Fibroblast of lung (primary cell): ENCODE results near the gene POTEF. TPM values are rescaled to one million over a fixed set of nuclear protein-coding genes. Genes with fewer than 3 reads are reported as not detected.
A peak's percentile ranks its signal among the peaks of the same experiment; 100 is the strongest.
"Not testable (repeated sequence)": the region's sequence is repeated elsewhere in the genome, so short reads cannot be mapped to it uniquely, and the experiment has no call there.

Experiments used
- DNase-seq, 2 donors: peaks; one replicate each; pipeline versions ENCODE4 v3.0.0 to v3.0.0-alpha.2; 2010; ENCODE audit warnings: low read depth in 2 of 2
- H2AFZ ChIP-seq: 2 replicates; pipeline ENCODE4 v1.5.1; 2012; ENCODE audit warnings: low read length, control low read depth, inconsistent platforms
- H3K27ac ChIP-seq: 2 replicates; pipeline ENCODE4 v1.5.1; 2011; ENCODE audit warnings: low read length, control low read depth; ENCODE audit not compliant: insufficient read depth
- H3K27me3 ChIP-seq: 2 replicates; pipeline ENCODE4 v1.5.1; 2011; ENCODE audit warnings: mild to moderate bottlenecking, low read length; ENCODE audit not compliant: control insufficient read depth, insufficient read depth
- H3K36me3 ChIP-seq: 2 replicates; pipeline ENCODE4 v1.5.1; 2011; ENCODE audit warnings: low read length; ENCODE audit not compliant: control insufficient read depth, insufficient read depth
- H3K4me1 ChIP-seq: 2 replicates; pipeline ENCODE4 v1.5.1; 2011; ENCODE audit warnings: low read length; ENCODE audit not compliant: control insufficient read depth, insufficient read depth; ENCODE audit errors: extremely low read depth
- H3K4me2 ChIP-seq: 2 replicates; pipeline ENCODE4 v1.5.1; 2011; ENCODE audit warnings: low read length, control low read depth; ENCODE audit not compliant: insufficient read depth; ENCODE audit errors: extremely low read depth
- H3K4me3 ChIP-seq, 4 experiments: fragments of 200-600 bp in 1 of 4; sonication (generic) in 1 of 4; replicated peaks in 1 of 4; 2 replicates each; pipeline ENCODE4 v1.5.1; 2011 to 2016; ENCODE audit warnings: low read length in 4 of 4, low read depth in 3 of 4, mild to moderate bottlenecking in 3 of 4, control low read depth in 2 of 4, inconsistent platforms in 1 of 4, mixed read lengths in 1 of 4; ENCODE audit not compliant: insufficient read depth in 1 of 4; ENCODE audit errors: control extremely low read depth in 1 of 4
- H3K79me2 ChIP-seq: 2 replicates; pipeline ENCODE4 v1.5.1; 2012; ENCODE audit warnings: mild to moderate bottlenecking, low read length, inconsistent platforms; ENCODE audit not compliant: control insufficient read depth, insufficient read depth
- H3K9ac ChIP-seq: 2 replicates; pipeline ENCODE4 v1.5.1; 2011; ENCODE audit warnings: mild to moderate bottlenecking, low read length, control low read depth; ENCODE audit not compliant: insufficient read depth
- H3K9me3 ChIP-seq: 2 replicates; pipeline ENCODE4 v1.5.1; 2012; ENCODE audit warnings: low read depth, low read length; ENCODE audit not compliant: control insufficient read depth, insufficient read depth
- H4K20me1 ChIP-seq: 2 replicates; pipeline ENCODE4 v1.5.1; 2011; ENCODE audit warnings: low read length; ENCODE audit not compliant: control insufficient read depth, insufficient read depth; ENCODE audit errors: extremely low read depth
- CTCF ChIP-seq, 2 donors: IDR thresholded peaks in 1 of 2; conservative IDR thresholded peaks in 1 of 2; 1 replicate in 1 of 2; 2 replicates in 1 of 2; pipeline ENCODE4 v1.5.1; 2011 to 2012; ENCODE audit warnings: low read length in 2 of 2, control low read depth in 1 of 2, inconsistent platforms in 1 of 2, low read depth in 1 of 2, mild to moderate bottlenecking in 1 of 2
- EZH2 ChIP-seq: IDR thresholded peaks from 2 replicates; pipeline ENCODE4 v1.5.1; 2012; ENCODE audit warnings: low read length, control low read depth, mild to moderate bottlenecking; ENCODE audit errors: missing control alignments
- polyA plus RNA-seq, 2 donors: library from polyadenylated mRNA; depleted of rRNA in 1 of 2; stranded (reverse) in 1 of 2; unstranded in 1 of 2; fragments of >200 nt; gene quantifications; 2 replicates each; pipeline ENCODE4 v1.2.1, GENCODE V29; 2011 to 2012; ENCODE audit warnings: missing spikeins in 1 of 2
- total RNA-seq: library from RNA; depleted of rRNA; stranded (reverse); fragments of >200 nt; gene quantifications from 2 replicates; pipeline ENCODE4 v1.2.1, GENCODE V29; 2014

The POTEF gene
- total and polyA plus RNA-seq, 2 donors (not counting 1 experiment from before 2014, with no cell fraction given) = not detected

DNA sequence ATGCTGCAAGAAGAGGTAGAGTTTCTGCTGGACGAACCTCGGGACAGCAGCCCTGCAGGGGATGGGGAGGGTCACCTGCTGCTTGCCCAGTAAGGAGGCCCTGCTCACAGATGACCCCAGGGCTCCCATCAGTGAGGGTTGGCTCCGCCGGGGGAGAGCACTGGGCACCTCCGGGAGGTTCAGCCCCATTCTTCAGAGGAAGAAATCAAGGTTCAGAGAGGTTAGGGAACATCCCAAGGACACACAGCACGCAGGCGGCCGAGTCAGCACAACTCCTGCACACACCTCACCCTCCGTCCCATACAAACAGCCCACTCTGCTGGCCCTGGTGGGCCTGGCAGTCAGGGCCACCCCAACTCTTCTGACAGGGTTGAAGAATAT is 27.6 kb upstream of the POTEF start:
- DNase-seq = no peak
- Histone ChIP-seq H3K27me3 (no peaks in the 10 kb centered on the region), H3K79me2 (no peaks in the 10 kb centered on the region), H3K9me3 (no peaks in the 10 kb centered on the region), H3K36me3 (peaks cover 7% of the 10 kb centered on the region), H4K20me1 (no peaks in the 10 kb centered on the region), H3K27ac (no peak overlapping the region), H3K4me1 (no peaks in the 10 kb centered on the region), H3K9ac (no peak overlapping the region), H3K4me3 (no peak overlapping the region), H2AFZ (no peak overlapping the region), H3K4me2 (no peak overlapping the region)
- TF ChIP-seq EZH2 = no peak
- TF ChIP-seq CTCF (conservative IDR thresholded peaks at IDR 0.05 in 1 of 2, IDR thresholded peaks at IDR 0.05 in 1 of 2; ENCODE audit: low read depth in 1 of 2, low read length in 2 of 2) = no peak

DNA sequence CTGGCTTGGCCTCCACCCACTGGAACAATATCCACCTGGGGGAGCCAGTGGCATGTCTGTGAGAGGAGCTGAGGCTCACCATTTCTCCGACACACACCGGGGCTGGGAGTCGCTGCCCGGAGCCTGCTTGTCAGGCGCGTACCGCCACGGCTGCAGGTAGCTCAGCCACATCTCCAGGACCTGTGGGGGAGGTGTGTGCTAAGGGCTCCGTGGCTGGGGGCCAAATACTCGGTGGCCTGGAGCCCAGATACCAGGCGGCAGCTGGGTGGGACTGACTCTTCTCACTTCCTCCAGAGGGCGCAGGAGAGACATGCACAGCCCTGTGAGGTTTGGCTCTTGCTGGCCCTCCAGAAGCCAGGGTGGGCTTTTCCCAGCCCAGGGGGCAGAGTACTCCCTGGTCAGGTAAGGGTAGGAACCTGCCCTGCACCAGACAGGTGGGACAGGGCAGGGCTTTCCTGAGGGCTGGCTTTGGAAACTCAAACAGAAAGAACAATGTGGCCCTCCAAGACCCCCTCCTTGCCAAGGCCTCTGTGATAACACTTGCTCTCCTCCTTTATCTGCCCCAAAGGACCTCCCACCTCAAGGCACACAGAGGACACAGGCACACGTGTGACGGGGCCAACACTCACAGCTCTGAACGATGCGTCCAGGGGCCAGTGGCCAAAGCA is 27.1 kb upstream of the POTEF start:
- TF ChIP-seq CTCF (conservative IDR thresholded peaks at IDR 0.05 in 1 of 2, IDR thresholded peaks at IDR 0.05 in 1 of 2; ENCODE audit: low read depth in 1 of 2, low read length in 2 of 2) = peak; percentile 28 to 52
- H4K20me1 ChIP-seq = not testable (repeated sequence)

GRCh38 chr2:130154773-130155765 is 26.0 kb upstream of the POTEF start:
- no peak overlapping the region for H3K27ac ChIP-seq
- H3K27me3 ChIP-seq = no peaks in the 10 kb centered on the region
- no peaks in the 10 kb centered on the region for H3K79me2 ChIP-seq
- no peaks in the 10 kb centered on the region for H3K4me1 ChIP-seq
- no peak overlapping the region for H3K9ac ChIP-seq
- H4K20me1 ChIP-seq = no peaks in the 10 kb centered on the region
- H2AFZ ChIP-seq = no peak overlapping the region
- H3K36me3 ChIP-seq = peaks cover 7% of the 10 kb centered on the region
- H3K4me3 ChIP-seq = no peak overlapping the region
- DNase-seq = no peak
- H3K4me2 ChIP-seq = no peak overlapping the region
- no peaks in the 10 kb centered on the region for H3K9me3 ChIP-seq
- no peak for TF ChIP-seq EZH2
- no peak for TF ChIP-seq CTCF (conservative IDR thresholded peaks at IDR 0.05 in 1 of 2, IDR thresholded peaks at IDR 0.05 in 1 of 2; ENCODE audit: low read depth in 1 of 2, low read length in 2 of 2)

More for the DNA sequence above, 27.1 kb upstream of the POTEF start:
- not testable (repeated sequence) for H3K27ac ChIP-seq, H3K4me1 ChIP-seq, H3K9ac ChIP-seq, H2AFZ ChIP-seq, H3K79me2 ChIP-seq, H3K36me3 ChIP-seq, H3K9me3 ChIP-seq, H3K4me3 ChIP-seq, H3K4me2 ChIP-seq, H3K27me3 ChIP-seq
- DNase-seq = peak; percentile 40 to 47

DNA sequence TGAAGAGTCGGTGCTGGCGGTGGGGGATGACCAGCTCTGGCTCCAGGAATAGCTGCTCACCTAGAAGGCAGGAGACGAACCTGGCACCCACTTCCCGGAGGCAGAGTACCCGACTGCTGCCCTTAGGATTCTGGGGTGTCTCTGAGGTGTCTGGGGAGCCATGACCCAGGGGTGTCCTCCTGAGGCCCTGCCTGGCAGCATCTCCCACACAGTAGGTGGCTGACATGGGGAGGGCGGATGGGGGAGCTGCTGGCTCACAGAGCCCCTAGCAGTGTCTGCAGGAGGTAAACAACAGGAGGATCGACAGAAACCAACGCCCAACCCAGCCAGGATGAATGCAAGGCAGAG is 25.4 kb upstream of the POTEF start:
- H3K4me2 ChIP-seq = not testable (repeated sequence)

More for the DNA sequence above, 25.4 kb upstream of the POTEF start:
- not testable (repeated sequence) for H3K27me3 ChIP-seq, H3K36me3 ChIP-seq, H2AFZ ChIP-seq, H3K4me1 ChIP-seq, H3K79me2 ChIP-seq, H3K9ac ChIP-seq, H3K9me3 ChIP-seq, H3K4me3 ChIP-seq, DNase-seq, H4K20me1 ChIP-seq, H3K27ac ChIP-seq
